Fibroblast of lung (primary cell): Measurements from ENCODE around the gene AKAP9. TPM values are rescaled to one million over a fixed set of nuclear protein-coding genes. Genes with fewer than 3 reads are reported as not detected.
A peak's percentile ranks its signal among the peaks of the same experiment; 100 is the strongest.

ENCODE experiments used
- DNase-seq, 2 donors: peaks; one replicate each; pipeline versions ENCODE4 v3.0.0 to v3.0.0-alpha.2; 2010; ENCODE audit warnings: low read depth in 2 of 2
- H2AFZ ChIP-seq: 2 replicates; pipeline ENCODE4 v1.5.1; 2012; ENCODE audit warnings: low read length, control low read depth, inconsistent platforms
- H3K27ac ChIP-seq: 2 replicates; pipeline ENCODE4 v1.5.1; 2011; ENCODE audit warnings: low read length, control low read depth; ENCODE audit not compliant: insufficient read depth
- H3K27me3 ChIP-seq: 2 replicates; pipeline ENCODE4 v1.5.1; 2011; ENCODE audit warnings: mild to moderate bottlenecking, low read length; ENCODE audit not compliant: control insufficient read depth, insufficient read depth
- H3K36me3 ChIP-seq: 2 replicates; pipeline ENCODE4 v1.5.1; 2011; ENCODE audit warnings: low read length; ENCODE audit not compliant: control insufficient read depth, insufficient read depth
- H3K4me1 ChIP-seq: 2 replicates; pipeline ENCODE4 v1.5.1; 2011; ENCODE audit warnings: low read length; ENCODE audit not compliant: control insufficient read depth, insufficient read depth; ENCODE audit errors: extremely low read depth
- H3K4me2 ChIP-seq: 2 replicates; pipeline ENCODE4 v1.5.1; 2011; ENCODE audit warnings: low read length, control low read depth; ENCODE audit not compliant: insufficient read depth; ENCODE audit errors: extremely low read depth
- H3K4me3 ChIP-seq, 4 experiments: fragments of 200-600 bp in 1 of 4; sonication (generic) in 1 of 4; replicated peaks in 1 of 4; 2 replicates each; pipeline ENCODE4 v1.5.1; 2011 to 2016; ENCODE audit warnings: low read length in 4 of 4, low read depth in 3 of 4, mild to moderate bottlenecking in 3 of 4, control low read depth in 2 of 4, inconsistent platforms in 1 of 4, mixed read lengths in 1 of 4; ENCODE audit not compliant: insufficient read depth in 1 of 4; ENCODE audit errors: control extremely low read depth in 1 of 4
- H3K79me2 ChIP-seq: 2 replicates; pipeline ENCODE4 v1.5.1; 2012; ENCODE audit warnings: mild to moderate bottlenecking, low read length, inconsistent platforms; ENCODE audit not compliant: control insufficient read depth, insufficient read depth
- H3K9ac ChIP-seq: 2 replicates; pipeline ENCODE4 v1.5.1; 2011; ENCODE audit warnings: mild to moderate bottlenecking, low read length, control low read depth; ENCODE audit not compliant: insufficient read depth
- H3K9me3 ChIP-seq: 2 replicates; pipeline ENCODE4 v1.5.1; 2012; ENCODE audit warnings: low read depth, low read length; ENCODE audit not compliant: control insufficient read depth, insufficient read depth
- H4K20me1 ChIP-seq: 2 replicates; pipeline ENCODE4 v1.5.1; 2011; ENCODE audit warnings: low read length; ENCODE audit not compliant: control insufficient read depth, insufficient read depth; ENCODE audit errors: extremely low read depth
- CTCF ChIP-seq, 2 donors: IDR thresholded peaks in 1 of 2; conservative IDR thresholded peaks in 1 of 2; 1 replicate in 1 of 2; 2 replicates in 1 of 2; pipeline ENCODE4 v1.5.1; 2011 to 2012; ENCODE audit warnings: low read length in 2 of 2, control low read depth in 1 of 2, inconsistent platforms in 1 of 2, low read depth in 1 of 2, mild to moderate bottlenecking in 1 of 2
- EZH2 ChIP-seq: IDR thresholded peaks from 2 replicates; pipeline ENCODE4 v1.5.1; 2012; ENCODE audit warnings: low read length, control low read depth, mild to moderate bottlenecking; ENCODE audit errors: missing control alignments
- polyA plus RNA-seq, 2 donors: library from polyadenylated mRNA; depleted of rRNA in 1 of 2; stranded (reverse) in 1 of 2; unstranded in 1 of 2; fragments of >200 nt; gene quantifications; 2 replicates each; pipeline ENCODE4 v1.2.1, GENCODE V29; 2011 to 2012; ENCODE audit warnings: missing spikeins in 1 of 2
- total RNA-seq: library from RNA; depleted of rRNA; stranded (reverse); fragments of >200 nt; gene quantifications from 2 replicates; pipeline ENCODE4 v1.2.1, GENCODE V29; 2014

Gene AKAP9
- total and polyA plus RNA-seq, 2 donors (not counting 1 experiment from before 2014, with no cell fraction given): 16.6 to 46.6 TPM

- H4K20me1 ChIP-seq: no peaks in the 10 kb centered on the region
- TF ChIP-seq EZH2 (no peak), CTCF (conservative IDR thresholded peaks at IDR 0.05 in 1 of 2, IDR thresholded peaks at IDR 0.05 in 1 of 2; ENCODE audit: low read depth in 1 of 2, low read length in 2 of 2) (no peak)
- H3K36me3 ChIP-seq: peaks cover 4% of the 10 kb centered on the region
- H3K4me1 ChIP-seq: no peaks in the 10 kb centered on the region
- no peaks in the 10 kb centered on the region for H3K9me3 ChIP-seq
- no peak overlapping the region for H3K27ac ChIP-seq
- H3K27me3 ChIP-seq: no peaks in the 10 kb centered on the region
- H3K4me3 ChIP-seq: no peak overlapping the region
- no peak overlapping the region for H3K4me2 ChIP-seq
- no peak overlapping the region for H3K9ac ChIP-seq
- H2AFZ ChIP-seq: no peak overlapping the region
- DNase-seq: no peak
- H3K79me2 ChIP-seq: peaks cover 21% of the 10 kb centered on the region
Observed at GRCh38 chr7:92119213-92119759, 178.6 kb downstream of the AKAP9 start.

- H3K9me3 ChIP-seq: no peaks in the 10 kb centered on the region
- no peak overlapping the region for H3K4me3 ChIP-seq
- peaks cover 2% of the 10 kb centered on the region for H3K36me3 ChIP-seq
- H3K27me3 ChIP-seq: no peaks in the 10 kb centered on the region
- peaks cover 1% of the 10 kb centered on the region for H4K20me1 ChIP-seq
- no peak overlapping the region for H3K9ac ChIP-seq
- no peak overlapping the region for H3K27ac ChIP-seq
- no peaks in the 10 kb centered on the region for H3K4me1 ChIP-seq
- H3K4me2 ChIP-seq: no peak overlapping the region
- peaks cover 21% of the 10 kb centered on the region for H3K79me2 ChIP-seq
- TF ChIP-seq EZH2 (no peak), CTCF (conservative IDR thresholded peaks at IDR 0.05 in 1 of 2, IDR thresholded peaks at IDR 0.05 in 1 of 2; ENCODE audit: low read depth in 1 of 2, low read length in 2 of 2) (no peak)
- no peak overlapping the region for H2AFZ ChIP-seq
- peak in 1 of 2 donors; percentile 17 for DNase-seq
Observed at GRCh38 chr7:92121681-92122080, 181.0 kb downstream of the AKAP9 start.

GRCh38 chr7:92131093-92131492 lies 190.4 kb downstream of the AKAP9 start:
- Histone ChIP-seq H4K20me1 (no peaks in the 10 kb centered on the region), H3K27ac (no peak overlapping the region), H3K4me3 (peak overlapping the region in 2 of 4 experiments; percentile 4 to 92), H3K79me2 (peaks cover 45% of the 10 kb centered on the region), H3K36me3 (peaks cover 9% of the 10 kb centered on the region), H3K4me1 (peaks cover 5% of the 10 kb centered on the region), H3K9ac (no peak overlapping the region), H3K4me2 (no peak overlapping the region), H2AFZ (no peak overlapping the region), H3K9me3 (no peaks in the 10 kb centered on the region), H3K27me3 (no peaks in the 10 kb centered on the region)
- TF ChIP-seq CTCF (conservative IDR thresholded peaks at IDR 0.05 in 1 of 2, IDR thresholded peaks at IDR 0.05 in 1 of 2; ENCODE audit: low read depth in 1 of 2, low read length in 2 of 2): no peak
- TF ChIP-seq EZH2: no peak
- DNase-seq: no peak
